Measurements from ENCODE around the gene RPL36. TPM values are rescaled to one million over a fixed set of nuclear protein-coding genes. Genes with fewer than 3 reads are reported as not detected.

RPL36 gene
- total RNA-seq, result 360 and 493 TPM in 2 replicates

DNA sequence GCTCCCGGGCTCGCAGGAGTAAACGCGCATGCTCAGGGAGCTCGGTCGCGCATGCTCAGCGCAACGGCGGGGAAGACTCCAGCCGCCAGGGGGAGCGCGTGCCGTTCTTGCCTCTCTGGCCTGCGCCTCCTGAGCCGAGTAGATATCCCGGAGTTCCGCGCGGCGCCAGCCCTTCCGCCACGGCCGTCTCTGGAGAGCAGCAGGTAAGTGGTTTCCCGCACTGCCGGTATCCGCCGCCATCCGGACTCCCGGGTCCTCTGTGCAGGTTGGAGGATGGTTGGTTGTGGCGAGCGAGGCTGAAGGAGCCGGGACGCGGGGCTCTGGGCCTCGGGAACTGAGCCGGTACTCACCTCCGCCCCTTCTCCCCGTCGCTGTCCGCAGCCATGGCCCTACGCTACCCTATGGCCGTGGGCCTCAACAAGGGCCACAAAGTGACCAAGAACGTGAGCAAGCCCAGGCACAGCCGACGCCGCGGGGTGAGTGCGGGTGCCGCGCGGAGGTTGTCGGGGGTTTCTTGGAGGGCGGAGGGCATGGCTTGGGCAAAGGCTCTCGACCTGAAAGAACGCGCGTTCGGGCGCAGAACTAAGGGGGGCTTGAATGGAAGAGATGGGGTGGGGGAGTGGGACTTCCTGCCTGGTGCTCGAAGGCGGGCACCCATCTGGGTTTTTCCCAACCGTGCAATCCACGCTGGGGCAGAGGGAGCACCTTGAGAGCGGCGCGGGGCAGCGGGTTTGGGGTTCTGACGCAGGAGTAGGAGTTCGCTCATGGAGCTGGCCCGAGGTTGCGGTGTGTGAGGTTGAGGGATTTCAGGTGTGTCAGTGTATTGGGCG is at the start of gene RPL36:
Gene RPL36, plus strand, starts transcription at position 171 of the 830 bp plus-strand sequence. Its CDS starts 213 bp downstream, at position 384.

DNA sequence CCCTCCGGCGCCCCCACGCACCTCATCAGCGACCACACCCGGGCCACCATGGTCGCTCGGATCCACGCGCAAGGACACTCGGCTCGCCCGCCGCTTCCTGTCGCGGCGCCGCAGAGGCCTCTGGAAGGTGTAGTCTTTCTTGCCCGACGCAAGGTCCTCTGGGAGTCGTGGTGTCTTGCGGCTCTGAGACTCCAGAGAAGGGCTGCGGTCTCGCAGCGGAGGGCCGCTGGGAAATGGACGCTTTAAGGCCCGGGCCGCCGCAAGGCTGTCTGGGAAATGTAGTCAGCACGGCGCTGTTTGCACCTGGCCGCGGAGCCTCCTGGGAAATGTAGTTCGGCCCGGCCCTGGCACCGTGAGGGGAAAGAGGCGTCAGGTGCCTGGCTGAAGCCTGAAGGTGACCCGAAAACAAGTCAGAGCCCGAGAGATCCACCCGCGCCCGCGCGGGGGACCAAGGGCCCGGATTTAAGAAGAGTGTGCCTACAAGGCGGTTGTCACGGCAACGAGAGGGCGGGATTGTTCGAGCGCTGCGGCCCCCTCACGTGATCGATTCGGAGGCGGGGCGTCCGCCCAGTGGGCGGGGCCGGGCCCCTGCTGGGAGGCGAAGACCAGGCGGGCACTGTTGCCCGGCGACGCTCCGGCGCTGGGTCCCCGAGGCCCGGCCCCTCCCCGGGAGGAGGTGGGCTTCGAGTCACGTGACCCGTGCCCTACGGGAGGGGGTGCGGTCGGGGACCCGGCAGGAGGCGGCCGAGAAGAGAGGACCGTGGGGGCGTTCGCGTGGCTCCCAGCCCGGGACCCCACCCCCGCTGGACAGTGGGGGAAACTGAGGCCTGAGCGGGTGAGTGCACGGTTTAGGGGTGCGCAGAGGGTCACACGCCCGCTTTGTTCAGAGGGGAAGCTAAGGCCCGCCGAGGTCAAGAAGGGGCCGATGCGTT is 9.4 kb upstream of the RPL36 start, which contains the start of the genes HSD11B1L and MICOS13:
Gene HSD11B1L, plus strand, starts transcription at position 591 of the 932 bp plus-strand sequence. CDS start 3,806 bp downstream, outside the sequence.
Gene MICOS13, minus strand, starts transcription at position 80 of the 932 bp plus-strand sequence. Its CDS starts 30 bp downstream, at position 50.

DNA sequence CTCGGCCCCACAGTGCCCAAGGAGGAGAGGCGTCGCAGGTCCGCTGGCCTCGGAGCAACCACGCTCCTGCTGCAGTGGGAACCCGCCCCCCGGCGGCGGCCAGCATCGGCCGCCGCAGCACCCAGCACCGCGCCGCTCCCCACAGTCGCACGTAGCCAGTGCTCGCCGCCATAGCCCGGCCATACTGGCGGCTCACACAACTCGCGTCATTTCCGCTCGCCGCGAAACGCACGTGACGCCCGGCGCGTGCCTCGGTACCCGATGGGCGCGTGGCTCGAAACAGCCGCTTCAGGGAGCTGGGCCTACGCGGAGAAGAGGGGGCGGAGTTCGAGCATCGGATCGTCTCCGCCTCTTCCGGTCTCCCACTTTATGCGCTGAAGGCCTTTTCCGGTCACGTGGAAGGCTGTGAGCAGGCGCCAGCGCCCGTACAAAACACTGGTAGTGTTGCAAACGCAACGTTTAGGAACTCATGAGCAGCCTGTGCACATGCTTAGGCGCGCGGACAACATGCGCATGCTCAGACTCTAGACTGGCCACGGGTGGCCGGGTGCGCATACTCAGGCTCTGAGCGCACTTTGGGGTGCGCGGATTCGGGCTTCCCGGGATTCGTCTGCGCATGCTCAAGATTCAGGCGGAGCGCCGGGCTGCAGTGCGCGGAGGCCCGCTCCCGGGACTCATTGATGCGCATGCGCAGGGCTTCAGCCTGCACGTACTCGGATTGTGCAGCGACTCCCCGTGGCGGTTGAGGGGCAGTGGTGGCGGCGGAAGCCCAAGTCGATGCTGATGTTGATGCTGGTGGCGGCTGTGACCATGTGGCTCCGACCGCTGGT is 30.1 kb downstream of the RPL36 start, which contains the start of the genes CATSPERD and LONP1:
Gene CATSPERD, plus strand, starts transcription at position 677 of the 830 bp plus-strand sequence. Its CDS starts 101 bp downstream, at position 778.
Gene LONP1, minus strand, starts transcription at position 186 of the 830 bp plus-strand sequence. Its CDS starts 14 bp downstream, at position 172.

Other genes with a start within 250 kb of the RPL36 start
- not detected in 2 replicates for gene ZNRF4, start 234.9 kb upstream of the RPL36 start, total RNA-seq
- gene TINCR, start 122.3 kb upstream of the RPL36 start, total RNA-seq, result 0.06 TPM in 1 of 2 replicates, not detected in the other
- 21.0 and 59.6 TPM in 2 replicates for gene SAFB2, start 67.5 kb upstream of the RPL36 start, total RNA-seq
- 44.5 and 85.1 TPM in 2 replicates for gene SAFB, start 67.2 kb upstream of the RPL36 start, total RNA-seq
- 23.2 and 39.2 TPM in 2 replicates for gene MICOS13, start 9.8 kb upstream of the RPL36 start, total RNA-seq
- gene HSD11B1L, start 9.3 kb upstream of the RPL36 start, total RNA-seq, result 6.3 and 8.1 TPM in 2 replicates
- gene LONP1, start 29.9 kb downstream of the RPL36 start, total RNA-seq, result 58.9 and 92.1 TPM in 2 replicates
- not detected in 2 replicates for gene CATSPERD, start 30.3 kb downstream of the RPL36 start, total RNA-seq
- gene PRR22, start 94.5 kb downstream of the RPL36 start, total RNA-seq, result 0.13 and 0.32 TPM in 2 replicates
- gene DUS3L, start 100.9 kb downstream of the RPL36 start, total RNA-seq, result 21.2 and 23.5 TPM in 2 replicates
- 0.25 and 0.32 TPM in 2 replicates for gene NRTN, start 114.8 kb downstream of the RPL36 start, total RNA-seq
- not detected in 2 replicates for gene FUT6, start 149.4 kb downstream of the RPL36 start, total RNA-seq
- not detected in 2 replicates for gene FUT3, start 161.2 kb downstream of the RPL36 start, total RNA-seq
- gene FUT5, start 180.2 kb downstream of the RPL36 start, total RNA-seq, result not detected in 2 replicates
- gene NDUFA11, start 213.5 kb downstream of the RPL36 start, total RNA-seq, result 193 and 269 TPM in 2 replicates
- 3.7 and 5.8 TPM in 2 replicates for gene VMAC, start 214.6 kb downstream of the RPL36 start, total RNA-seq
- 1.9 and 3.5 TPM in 2 replicates for gene CAPS, start 224.0 kb downstream of the RPL36 start, total RNA-seq